HG02852 (cell line): ENCODE results near the gene HHATL.

ENCODE experiments used
- ATAC-seq: cut with Tn5 transposase; IDR thresholded peaks from one replicate; pipeline ENCODE4 v1.9.1; 2021; ENCODE audit warnings: mild to moderate bottlenecking, moderate library complexity; ENCODE audit not compliant: unreplicated experiment

HHATL gene

DNA sequence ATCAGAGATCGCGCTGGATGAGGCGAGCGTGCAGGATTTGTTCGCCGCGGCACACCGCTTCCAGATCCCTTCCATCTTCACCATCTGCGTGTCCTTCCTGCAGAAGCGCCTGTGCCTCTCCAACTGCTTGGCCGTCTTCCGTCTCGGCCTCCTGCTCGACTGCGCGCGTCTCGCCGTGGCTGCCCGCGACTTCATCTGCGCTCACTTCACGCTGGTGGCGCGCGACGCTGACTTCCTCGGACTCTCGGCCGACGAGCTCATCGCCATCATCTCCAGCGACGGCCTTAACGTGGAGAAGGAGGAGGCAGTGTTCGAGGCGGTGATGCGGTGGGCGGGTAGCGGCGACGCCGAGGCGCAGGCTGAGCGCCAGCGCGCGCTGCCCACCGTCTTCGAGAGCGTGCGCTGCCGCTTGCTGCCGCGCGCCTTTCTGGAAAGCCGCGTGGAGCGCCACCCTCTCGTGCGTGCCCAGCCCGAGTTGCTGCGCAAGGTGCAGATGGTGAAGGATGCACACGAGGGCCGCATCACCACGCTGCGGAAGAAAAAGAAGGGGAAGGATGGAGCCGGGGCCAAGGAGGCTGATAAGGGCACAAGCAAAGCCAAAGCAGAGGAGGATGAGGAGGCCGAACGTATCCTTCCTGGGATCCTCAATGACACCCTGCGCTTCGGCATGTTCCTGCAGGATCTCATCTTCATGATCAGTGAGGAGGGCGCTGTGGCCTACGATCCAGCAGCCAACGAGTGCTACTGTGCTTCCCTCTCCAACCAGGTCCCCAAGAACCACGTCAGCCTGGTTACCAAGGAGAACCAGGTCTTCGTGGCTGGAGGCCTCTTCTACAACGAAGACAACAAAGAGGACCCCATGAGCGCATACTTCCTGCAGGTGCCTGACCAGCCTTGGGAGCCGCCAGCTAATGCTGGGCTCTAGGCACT is 16.4 kb downstream of the HHATL start:
- ATAC-seq: no peak

DNA sequence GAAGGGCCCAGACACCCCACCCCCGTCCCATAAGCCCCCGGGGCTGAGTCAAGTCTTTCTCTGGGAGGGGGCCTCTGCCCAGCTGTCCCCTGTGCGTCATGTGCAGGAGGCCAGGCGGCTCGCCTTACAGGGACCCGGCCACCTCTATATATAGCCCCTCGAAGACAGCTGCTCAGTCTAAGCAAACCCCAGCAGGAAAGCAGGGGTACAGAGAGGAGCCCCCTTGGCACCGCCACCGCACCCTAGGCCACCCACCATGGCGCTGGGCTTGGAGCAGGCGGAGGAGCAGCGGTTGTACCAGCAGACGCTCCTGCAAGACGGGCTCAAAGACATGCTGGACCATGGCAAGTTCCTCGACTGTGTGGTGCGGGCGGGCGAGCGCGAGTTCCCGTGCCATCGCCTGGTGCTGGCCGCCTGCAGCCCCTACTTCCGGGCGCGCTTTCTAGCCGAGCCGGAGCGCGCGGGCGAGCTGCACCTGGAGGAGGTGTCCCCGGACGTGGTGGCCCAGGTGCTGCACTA is 17.2 kb downstream of the HHATL start, which contains the start of gene KLHL40:
TSS of gene KLHL40 (plus strand) at position 175 of the 519 bp plus-strand sequence. CDS start at position 257, 82 bp downstream.
- no peak for ATAC-seq

DNA sequence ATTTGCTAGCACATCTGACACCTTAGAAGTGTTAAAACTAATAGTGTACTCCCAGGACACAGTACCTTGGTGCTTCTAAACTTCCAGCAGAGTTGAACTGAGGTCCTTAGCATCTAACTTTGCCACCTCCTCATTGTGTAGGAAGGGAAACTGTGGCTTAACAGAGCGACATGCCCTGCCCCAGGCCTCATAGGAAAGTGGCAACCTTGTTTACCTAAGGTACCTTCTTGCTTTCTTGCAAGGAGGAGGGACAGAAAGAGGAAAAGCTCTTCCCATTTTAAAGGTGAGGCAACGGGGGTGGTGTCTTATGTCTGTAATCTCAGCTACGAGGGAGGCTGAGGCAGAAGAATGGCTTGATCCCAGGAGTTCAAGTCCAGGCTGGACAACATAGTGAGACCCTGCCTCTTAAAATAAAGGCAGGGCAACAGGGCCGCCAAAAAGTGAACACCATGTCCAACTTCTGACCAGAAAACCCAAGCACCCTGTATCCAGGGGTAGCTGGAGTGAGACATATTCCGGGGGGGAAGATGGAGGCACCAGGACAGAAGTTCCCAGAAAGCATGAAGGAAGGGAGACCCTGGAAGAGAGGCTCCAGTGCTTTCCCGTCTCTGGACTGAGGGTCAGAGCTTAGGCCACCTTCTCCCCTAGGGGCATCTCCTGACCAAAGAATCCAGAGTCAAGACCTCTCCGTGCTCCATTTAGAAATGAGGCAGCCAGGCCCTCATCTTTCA is 17.8 kb downstream of the HHATL start:
- ATAC-seq: no peak

DNA sequence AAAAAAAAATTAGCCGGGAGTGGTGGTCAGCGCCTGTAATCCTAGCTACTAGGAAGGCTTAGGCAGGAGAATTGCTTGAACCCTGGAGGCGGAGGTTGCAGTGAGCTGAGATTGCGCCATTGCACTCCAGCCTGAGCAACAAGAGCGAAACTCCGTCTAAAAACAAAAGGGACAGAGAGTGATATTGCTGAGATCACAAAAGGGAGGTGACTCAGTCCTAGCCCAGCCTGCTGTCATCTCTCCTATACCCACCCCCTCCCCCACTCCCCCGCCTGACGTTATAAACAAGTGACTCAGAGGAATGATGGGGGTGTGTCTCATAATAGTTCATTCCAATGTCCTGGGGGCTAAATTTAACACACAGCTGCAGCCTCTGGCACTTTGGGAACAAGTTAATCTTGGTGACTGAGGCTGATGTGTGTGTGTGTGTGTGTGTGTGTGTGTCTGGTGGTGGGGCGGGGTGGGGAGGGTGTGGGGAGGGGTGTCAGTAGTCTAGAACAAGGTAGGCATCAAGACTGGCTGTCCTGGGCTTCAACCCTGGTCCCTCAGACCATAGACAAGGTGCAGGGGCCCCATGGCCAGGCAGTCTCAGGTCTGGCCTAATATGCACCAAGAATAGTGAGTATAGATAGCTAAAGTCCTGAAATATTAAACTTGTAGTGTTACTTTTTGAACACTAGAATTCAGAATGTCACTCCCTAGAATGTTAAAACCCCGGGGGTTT is 18.6 kb downstream of the HHATL start:
- no peak for ATAC-seq

DNA sequence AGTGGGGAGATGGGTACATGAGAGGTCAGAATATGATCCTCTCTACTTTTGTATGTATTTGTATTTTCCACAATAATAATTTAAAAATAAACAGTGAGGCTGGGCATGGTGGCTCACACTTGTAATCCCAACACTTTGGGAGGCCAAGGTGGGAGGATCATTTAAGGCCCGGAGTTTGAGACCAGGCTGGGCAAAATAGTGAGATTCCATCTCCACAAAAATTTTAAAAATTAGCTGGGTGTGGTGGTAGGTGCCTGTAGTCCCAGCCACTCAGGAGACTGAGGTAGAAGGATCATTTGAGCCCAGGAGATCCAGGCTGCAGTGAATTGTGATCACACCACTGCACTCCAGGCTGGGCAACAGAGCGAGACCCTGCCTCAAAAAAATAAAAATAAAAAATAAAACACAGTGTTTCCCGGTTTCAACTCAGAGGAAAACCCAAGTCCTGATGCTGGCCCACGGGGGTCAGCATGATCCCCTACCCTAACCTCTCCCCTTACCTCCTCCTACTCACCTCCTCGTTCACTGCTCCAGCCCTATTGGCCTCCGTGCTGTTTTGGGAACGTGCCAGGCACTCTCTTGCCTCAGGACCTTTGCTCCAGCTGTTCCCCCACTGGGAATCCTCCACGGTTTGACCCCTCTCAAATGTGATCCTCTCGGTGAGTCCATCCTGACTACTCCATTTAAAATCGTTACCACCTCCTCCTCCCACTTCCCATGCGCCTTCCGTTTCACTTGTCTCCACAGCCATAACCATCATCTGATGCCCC is 20.1 kb downstream of the HHATL start:
- no peak for ATAC-seq

DNA sequence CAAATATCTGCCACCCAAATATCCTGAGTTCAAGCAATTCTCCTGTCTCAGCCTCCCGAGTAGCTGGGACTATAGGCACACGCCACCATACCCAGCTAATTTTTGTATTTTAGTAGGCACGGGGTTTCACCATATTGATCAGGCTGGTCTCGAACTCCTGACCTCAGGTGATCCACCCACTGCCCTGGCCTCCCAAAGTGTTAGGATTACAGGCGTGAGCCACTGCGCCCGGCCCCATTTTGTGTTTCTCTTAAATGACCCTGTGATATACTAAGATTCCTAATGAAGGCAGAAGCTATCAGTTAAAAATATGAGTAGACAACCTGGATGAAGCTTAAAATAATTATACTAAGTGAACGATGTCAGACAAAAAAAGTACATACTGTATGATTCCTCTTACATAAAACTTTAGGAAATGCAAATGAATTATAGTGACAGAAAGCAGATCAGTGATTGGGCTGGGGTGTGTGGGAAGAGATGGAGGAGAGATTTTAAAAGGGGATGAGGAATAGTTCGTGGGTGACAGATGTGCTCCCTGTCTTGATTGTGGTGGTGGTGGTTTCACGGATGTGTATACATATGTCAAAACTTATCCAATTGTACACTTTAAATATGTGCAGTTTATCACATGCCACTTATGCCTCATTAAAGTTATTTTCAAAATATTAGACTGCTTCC is 21.1 kb downstream of the HHATL start:
- ATAC-seq: no peak

DNA sequence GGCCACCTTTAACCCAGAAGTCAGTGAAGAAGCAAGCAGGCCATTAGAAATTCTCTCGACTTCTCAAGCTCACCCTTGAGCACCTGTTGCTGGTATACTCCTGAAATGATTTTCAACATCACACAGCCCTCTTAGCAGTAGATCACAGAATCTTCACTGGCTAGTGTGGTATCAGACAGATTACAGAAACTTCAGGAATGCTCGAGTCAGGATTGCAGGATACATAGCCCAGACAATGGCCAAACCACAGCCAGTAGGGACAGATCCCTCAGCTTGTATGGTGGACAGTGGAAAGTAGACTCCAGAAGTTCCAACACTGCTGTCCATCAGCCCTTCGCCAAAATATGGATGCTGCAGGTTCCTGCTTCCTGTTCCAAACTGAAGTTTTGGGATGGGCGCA is 21.8 kb downstream of the HHATL start:
- ATAC-seq: no peak

DNA sequence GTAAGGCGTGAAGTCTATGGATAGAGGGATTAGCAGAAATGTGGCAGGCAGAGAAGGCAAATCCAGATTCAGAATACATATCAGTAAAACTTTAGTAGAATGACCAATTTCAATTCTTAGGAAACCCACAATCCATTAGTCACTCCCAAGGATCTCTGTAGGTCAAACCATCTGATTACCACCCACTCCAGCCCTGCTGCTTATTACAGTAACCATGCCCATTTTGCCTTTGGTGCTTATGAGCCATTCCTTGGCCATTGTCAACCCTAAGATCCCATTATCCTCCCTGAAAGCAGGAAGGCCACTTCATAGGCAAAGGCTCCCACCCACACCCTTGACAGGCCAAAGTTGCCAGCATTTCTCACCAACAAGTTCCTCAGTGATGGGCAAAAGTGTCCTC is 22.3 kb downstream of the HHATL start:
- ATAC-seq: no peak

DNA sequence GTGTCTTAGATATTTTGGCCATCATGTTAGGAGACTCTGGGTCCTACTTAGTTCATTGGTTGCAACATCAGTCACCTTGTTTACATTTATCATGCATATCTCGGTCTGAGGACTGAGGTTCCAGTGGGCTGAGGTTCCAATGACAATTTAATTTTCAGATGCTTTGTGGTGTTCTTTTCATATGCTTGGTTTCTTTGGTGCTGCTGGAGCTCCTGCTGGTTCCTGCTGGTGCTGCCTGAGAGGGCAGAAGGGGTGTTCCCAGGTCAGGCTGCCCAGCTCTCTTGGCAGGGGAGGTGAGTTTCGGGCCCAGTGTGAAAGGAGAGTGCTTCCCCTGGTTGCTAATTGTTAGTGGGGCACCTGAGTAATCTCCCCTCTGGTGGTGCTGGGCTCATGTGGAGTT is 24.2 kb downstream of the HHATL start:
- ATAC-seq: no peak

DNA sequence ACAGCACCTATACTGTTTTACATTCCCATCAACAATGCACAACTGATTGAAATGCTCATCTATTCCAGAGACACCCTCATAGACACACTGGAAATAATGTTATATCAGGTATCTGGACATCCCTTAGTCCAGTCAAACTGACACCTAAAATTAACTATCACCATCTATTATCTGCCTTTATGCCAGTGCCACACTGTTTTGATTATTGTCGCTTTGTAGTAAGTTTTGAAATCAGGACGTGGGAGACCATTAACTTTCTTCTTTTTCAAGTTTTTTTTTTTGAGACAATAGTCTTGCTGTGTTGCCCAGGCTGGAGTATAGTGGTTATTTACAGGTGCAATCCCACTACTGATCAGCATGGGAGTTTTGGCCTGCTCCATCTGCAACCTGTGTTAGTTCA is 26.7 kb downstream of the HHATL start:
- ATAC-seq: no peak

DNA sequence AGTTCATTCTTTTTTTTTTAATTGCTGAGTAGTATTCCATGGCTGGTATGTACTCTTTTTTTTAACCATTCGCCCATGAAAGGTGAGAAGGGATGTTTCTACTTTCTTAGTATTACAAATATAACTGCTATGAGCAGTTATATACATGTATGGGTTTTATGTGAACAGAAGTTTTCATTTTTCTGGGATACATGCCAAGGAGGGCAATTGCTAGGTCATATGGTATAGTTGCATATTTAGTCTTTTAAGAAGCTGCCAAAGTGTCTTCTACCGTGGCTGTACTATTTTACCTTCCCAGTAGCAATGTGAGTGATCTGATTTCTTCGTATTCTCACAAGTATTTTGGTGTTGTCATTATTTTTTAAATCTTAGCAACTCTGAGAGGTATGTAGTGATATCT is 28.5 kb downstream of the HHATL start:
- ATAC-seq: no peak

DNA sequence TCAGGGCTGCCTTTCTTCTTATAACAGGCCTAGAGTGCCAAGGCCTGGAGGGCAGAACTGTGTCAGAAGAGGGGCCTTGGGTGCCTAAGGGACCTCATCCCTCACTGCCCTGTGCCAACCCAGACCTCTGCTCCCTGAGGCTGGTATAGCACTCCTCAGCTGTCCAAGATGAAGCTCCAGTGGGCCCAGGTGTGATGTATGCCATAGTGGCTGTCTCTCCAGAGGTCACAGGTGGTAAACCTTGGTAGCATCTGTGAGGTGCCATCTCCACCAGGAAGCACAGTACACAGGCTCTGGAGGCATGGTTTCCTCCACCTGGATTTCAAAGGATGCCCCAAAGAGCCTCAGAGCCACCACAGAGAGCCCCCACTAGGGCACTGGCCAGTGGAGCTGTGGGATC is 29.5 kb downstream of the HHATL start:
- no peak for ATAC-seq

DNA sequence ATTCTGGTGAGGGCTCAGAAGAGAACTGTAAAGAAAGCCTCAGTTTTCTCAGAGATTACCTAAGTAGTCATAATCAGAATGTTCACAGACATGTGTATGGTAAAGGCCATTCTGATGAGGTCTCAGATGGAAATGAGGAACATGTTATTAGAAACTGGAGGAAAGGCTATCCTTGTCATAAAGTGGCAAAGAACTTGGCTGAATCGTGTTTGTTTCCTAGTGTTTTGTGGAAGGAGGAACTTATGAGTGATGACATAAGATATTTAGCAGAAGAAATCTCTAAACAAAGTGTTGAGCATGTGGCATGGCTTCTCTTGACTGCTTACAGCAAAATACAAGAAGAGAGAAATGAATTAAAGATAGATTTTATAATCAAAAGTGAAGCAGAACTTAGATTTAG is 30.1 kb downstream of the HHATL start:
- ATAC-seq: no peak

DNA sequence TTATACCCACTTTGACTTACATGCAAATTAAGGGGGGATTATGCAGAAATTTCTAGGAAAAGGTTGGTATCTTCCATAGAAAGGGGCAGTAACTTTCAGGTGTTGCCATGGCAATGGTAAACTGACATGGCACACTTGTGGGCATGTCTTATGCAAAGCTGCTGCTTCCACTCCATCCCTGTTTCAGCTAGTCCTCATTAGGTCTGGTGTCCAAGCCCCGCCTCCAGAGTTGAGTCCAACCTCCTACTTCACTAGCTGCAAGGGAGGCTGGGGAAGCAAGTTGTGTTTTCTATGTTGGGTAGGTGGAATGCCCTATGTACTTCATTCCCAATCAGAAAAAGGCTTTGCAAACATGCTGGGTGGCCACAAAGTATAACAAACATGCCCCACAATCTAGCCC is 31.9 kb downstream of the HHATL start:
- no peak for ATAC-seq

DNA sequence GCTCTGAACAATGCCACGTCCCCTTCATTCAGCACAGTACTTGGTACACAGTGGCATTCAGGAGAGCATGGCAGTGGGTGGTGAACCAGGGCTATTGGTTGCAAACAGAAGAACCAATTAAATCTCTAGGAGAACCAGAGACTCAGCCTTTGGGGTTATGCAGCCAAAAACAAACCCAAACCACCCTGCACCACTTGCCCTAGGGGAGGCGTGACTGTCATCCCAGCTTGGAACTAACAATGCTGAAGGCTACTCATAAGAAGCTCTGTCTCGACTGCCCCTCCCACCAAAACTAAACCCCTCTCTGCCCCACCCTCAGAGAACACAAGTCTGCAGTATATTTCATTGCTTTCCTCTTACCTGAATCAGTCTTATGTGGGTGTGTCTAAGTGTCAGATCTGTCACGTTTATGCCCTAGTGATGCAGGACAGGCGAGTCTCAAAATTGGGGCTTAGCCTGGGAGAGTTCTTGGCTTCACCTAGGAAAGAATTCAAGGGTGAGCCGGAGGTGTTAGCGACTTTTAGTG is 32.5 kb downstream of the HHATL start:
- ATAC-seq: no peak

DNA sequence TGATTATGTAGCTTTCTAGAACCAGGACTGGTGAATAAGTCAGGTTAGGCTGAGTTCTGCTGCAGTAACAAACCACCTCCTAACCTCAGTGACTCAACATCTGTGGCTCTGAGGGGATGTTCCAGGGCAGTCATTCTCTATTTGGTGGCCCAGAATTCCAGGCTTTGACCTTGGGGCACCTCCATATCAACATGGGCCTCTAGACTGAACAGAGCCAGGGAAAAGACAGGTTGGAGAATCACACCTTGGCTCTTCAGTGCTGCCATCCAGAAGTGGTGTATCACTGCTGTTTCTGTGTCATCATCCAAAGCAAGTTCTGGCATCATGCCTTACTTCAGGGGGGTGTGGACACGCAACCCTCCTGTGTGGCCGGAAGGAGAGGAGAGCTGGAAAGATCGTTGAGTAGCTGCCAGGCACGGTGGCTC is 33.8 kb downstream of the HHATL start:
- ATAC-seq: no peak

DNA sequence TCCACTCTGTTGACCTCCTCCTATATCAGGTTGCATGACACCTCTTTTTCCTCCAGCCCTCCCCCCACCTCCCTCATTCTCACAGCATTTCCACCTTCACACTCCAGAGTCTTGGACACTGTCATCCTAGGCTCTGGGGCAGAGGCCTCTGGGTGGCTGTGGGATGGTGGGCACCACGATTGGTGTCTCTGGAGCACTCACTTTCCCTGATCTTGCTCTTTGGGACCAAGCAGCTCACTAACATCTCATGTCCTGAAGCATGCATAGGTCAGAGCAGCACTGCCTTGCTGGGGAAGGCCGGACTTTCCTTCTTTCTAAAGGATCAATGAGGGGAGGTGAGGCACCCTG is 34.2 kb downstream of the HHATL start:
- no peak for ATAC-seq

DNA sequence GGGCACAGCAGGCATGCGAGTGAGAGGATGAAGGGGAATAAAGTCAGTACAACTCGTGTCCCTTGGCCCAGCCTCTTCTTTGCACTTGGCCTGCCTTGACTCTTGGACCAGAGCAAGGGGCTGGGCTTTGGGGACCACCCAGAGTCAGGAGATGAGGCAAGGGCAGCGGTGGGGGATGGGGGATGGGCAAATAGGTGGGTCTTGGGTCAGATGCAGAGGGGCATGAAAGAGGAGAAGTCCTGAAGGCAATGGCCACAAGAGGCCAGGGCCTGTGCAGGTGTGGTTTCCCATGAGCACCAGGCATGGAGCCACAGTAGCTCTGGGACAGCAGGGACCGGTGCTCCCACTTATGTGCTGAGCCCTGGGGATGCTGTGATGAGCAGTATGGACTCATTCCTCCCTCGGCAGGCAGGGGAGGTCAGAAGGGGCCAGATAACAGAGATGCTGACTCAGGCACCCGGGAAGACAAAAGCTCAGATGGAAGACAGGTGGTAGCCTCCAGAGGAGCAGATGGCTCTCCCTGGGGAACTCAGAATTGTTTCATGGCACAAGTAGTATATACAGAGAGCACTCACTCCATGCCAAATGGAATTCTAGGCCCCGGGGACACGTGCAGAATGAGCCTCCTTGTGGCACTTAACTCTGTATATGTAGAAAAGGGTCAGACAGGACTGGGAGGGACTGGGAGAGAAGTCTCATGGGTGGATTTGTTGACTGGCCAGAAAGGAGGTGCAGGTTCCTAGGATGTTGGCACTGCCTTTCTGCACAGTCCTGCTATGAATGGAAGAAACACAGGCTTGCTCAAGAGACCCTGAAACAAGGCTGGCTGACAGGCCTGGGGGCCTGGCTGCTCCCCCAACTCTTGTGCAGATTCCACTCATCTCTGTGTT is 34.8 kb downstream of the HHATL start:
- no peak for ATAC-seq

DNA sequence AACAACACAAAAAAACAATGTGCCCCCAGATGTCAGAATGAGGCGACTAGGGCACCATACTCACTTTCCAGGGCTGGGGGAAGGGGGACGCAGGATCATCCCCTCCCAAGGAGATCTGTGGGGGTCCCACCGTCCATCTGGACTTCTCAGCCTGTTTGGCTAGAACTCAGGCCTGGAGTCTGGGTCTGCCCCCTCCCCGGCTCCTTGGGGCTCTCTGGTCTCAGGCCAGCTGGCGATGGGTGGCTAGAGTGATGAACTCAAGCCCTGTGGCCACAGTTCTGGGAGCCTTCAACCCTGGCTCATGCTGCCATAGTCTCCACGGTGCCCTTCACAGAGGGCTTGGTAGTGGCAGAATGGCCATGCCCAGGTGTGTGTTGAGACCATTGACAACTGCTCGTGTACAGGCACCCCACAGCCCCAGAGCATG is 35.5 kb downstream of the HHATL start:
- ATAC-seq: no peak
